HEK293 (cell line): Measurements from ENCODE around the gene PRKG1.

Experiments
- CTCF ChIA-PET: fragments of 350-600 bp; formaldehyde crosslinking; extraction: SDS; loops from one replicate; lab custom pipeline; 2021; ENCODE audit warnings: antibody characterized with exemption; lab: Yijun Ruan, JAX
- POLR2A ChIA-PET: fragments of 300-600 bp; formaldehyde crosslinking; extraction: SDS; loops from one replicate; lab custom pipeline; 2020; ENCODE audit warnings: antibody characterized with exemption, inconsistent platforms; lab: Yijun Ruan, JAX
- H3K27ac ChIP-seq: fragments of 200-500 bp; sonication (Bioruptor generic); 2 replicates; pipeline ENCODE4 v1.5.1; 2014; ENCODE audit warnings: low read depth, low read length, control low read depth, inconsistent platforms; ENCODE audit errors: extremely low read depth
- H3K36me3 ChIP-seq, 2 experiments: fragments of 200-500 bp in 1 of 2; sonication (Bioruptor generic) in 1 of 2; 1 replicate in 1 of 2; 2 replicates in 1 of 2; pipeline ENCODE4 v1.5.1; 2014 to 2017; ENCODE audit warnings: inconsistent platforms in 2 of 2, low read length in 2 of 2; ENCODE audit not compliant: control insufficient read depth in 2 of 2, insufficient read depth in 1 of 2
- H3K4me1 ChIP-seq: fragments of 200-500 bp; sonication (Bioruptor generic); 2 replicates; pipeline ENCODE4 v1.5.1; 2014; ENCODE audit warnings: mild to moderate bottlenecking, low read length, inconsistent platforms; ENCODE audit not compliant: control insufficient read depth, insufficient read depth
- H3K4me3 ChIP-seq: 2 replicates; pipeline ENCODE4 v1.5.1; 2011; ENCODE audit warnings: low read depth, mild to moderate bottlenecking, control low read depth, low read length, moderate library complexity
- H3K9me3 ChIP-seq: fragments of 200-500 bp; sonication (Bioruptor generic); 2 replicates; pipeline ENCODE4 v1.5.1; 2014; ENCODE audit warnings: low read depth, low read length, inconsistent platforms; ENCODE audit not compliant: control insufficient read depth, insufficient read depth
- AEBP2 ChIP-seq: fragments of 450-650 bp; formaldehyde crosslinking; IDR thresholded peaks from 2 replicates; pipeline ENCODE4 v1.5.1; 2016; ENCODE audit warnings: missing biosample characterization, missing genetic modification characterization, borderline replicate concordance
- CTCF ChIP-seq: fragments of 450-650 bp; formaldehyde crosslinking; IDR thresholded peaks from 2 replicates; pipeline ENCODE4 v1.5.1; 2016; ENCODE audit warnings: missing biosample characterization, missing genetic modification characterization
- GFI1B ChIP-seq: fragments of 450-650 bp; formaldehyde crosslinking; IDR thresholded peaks from 2 replicates; pipeline ENCODE4 v1.5.1; 2016; ENCODE audit warnings: missing biosample characterization, missing genetic modification characterization
- PRDM2 ChIP-seq: fragments of 450-650 bp; formaldehyde crosslinking; IDR thresholded peaks from 2 replicates; pipeline ENCODE4 v1.5.1; 2016; ENCODE audit warnings: missing biosample characterization, missing genetic modification characterization, borderline replicate concordance
- REPIN1 ChIP-seq: fragments of 450-650 bp; formaldehyde crosslinking; IDR thresholded peaks from 2 replicates; pipeline ENCODE4 v1.5.1; 2017; ENCODE audit warnings: missing biosample characterization, missing genetic modification characterization, low read depth
- SP3 ChIP-seq: fragments of 450-650 bp; formaldehyde crosslinking; IDR thresholded peaks from 2 replicates; pipeline ENCODE4 v1.5.1; 2016; ENCODE audit warnings: missing biosample characterization, missing genetic modification characterization
- ZFHX2 ChIP-seq: fragments of 450-650 bp; formaldehyde crosslinking; conservative IDR thresholded peaks from 2 replicates; pipeline ENCODE4 v1.5.1; 2016; ENCODE audit warnings: missing biosample characterization, missing genetic modification characterization
- ZNF132 ChIP-seq: fragments of 450-650 bp; formaldehyde crosslinking; IDR thresholded peaks from 2 replicates; pipeline ENCODE4 v1.5.1; 2017; ENCODE audit warnings: missing biosample characterization, missing genetic modification characterization, borderline replicate concordance
- ZNF239 ChIP-seq: fragments of 450-650 bp; formaldehyde crosslinking; IDR thresholded peaks from 2 replicates; pipeline ENCODE4 v1.5.1; 2016; ENCODE audit warnings: missing biosample characterization, missing genetic modification characterization
- ZNF266 ChIP-seq: fragments of 450-650 bp; formaldehyde crosslinking; IDR thresholded peaks from 2 replicates; pipeline ENCODE4 v1.5.1; 2016; ENCODE audit warnings: missing biosample characterization, missing genetic modification characterization, low read depth
- ZNF280D ChIP-seq: fragments of 450-650 bp; formaldehyde crosslinking; IDR thresholded peaks from 2 replicates; pipeline ENCODE4 v1.5.1; 2016; ENCODE audit warnings: missing biosample characterization, missing genetic modification characterization
- ZNF335 ChIP-seq: fragments of 450-650 bp; formaldehyde crosslinking; conservative IDR thresholded peaks from 2 replicates; pipeline ENCODE4 v1.5.1; 2016; ENCODE audit warnings: missing biosample characterization, missing genetic modification characterization
- ZNF341 ChIP-seq: fragments of 450-650 bp; formaldehyde crosslinking; IDR thresholded peaks from 2 replicates; pipeline ENCODE4; 2016; ENCODE audit warnings: low read depth, missing biosample characterization, missing genetic modification characterization
- ZNF394 ChIP-seq: fragments of 450-650 bp; formaldehyde crosslinking; IDR thresholded peaks from 2 replicates; pipeline ENCODE4 v1.5.1; 2016; ENCODE audit warnings: missing biosample characterization, missing genetic modification characterization, mild to moderate bottlenecking, moderate library complexity, borderline replicate concordance
- ZNF416 ChIP-seq: fragments of 450-650 bp; formaldehyde crosslinking; IDR thresholded peaks from 2 replicates; pipeline ENCODE4 v1.5.1; 2016; ENCODE audit warnings: missing biosample characterization, missing genetic modification characterization
- ZNF426 ChIP-seq: fragments of 450-650 bp; formaldehyde crosslinking; IDR thresholded peaks from 2 replicates; pipeline ENCODE4 v1.5.1; 2017; ENCODE audit warnings: missing biosample characterization, missing genetic modification characterization, mild to moderate bottlenecking, inconsistent platforms, moderate library complexity
- ZNF580 ChIP-seq: fragments of 450-650 bp; formaldehyde crosslinking; IDR thresholded peaks from 2 replicates; pipeline ENCODE4 v1.5.1; 2016; ENCODE audit warnings: missing biosample characterization, missing genetic modification characterization
- ZNF677 ChIP-seq: fragments of 450-650 bp; IDR thresholded peaks from 2 replicates; pipeline ENCODE4 v1.5.0; 2018; ENCODE audit warnings: missing biosample characterization, mild to moderate bottlenecking, missing genetic modification characterization, moderate library complexity
- TF ChIP-seq, protein P1 (sequence below): fragments of 450-650 bp; formaldehyde crosslinking; IDR thresholded peaks from 2 replicates; pipeline ENCODE4 v1.5.1; 2016; ENCODE audit warnings: missing biosample characterization, missing genetic modification characterization
- TF ChIP-seq, protein P2 (sequence below): fragments of 450-650 bp; formaldehyde crosslinking; IDR thresholded peaks from 2 replicates; pipeline ENCODE4 v1.5.1; 2016; ENCODE audit warnings: missing biosample characterization, missing genetic modification characterization

Gene PRKG1

DNA sequence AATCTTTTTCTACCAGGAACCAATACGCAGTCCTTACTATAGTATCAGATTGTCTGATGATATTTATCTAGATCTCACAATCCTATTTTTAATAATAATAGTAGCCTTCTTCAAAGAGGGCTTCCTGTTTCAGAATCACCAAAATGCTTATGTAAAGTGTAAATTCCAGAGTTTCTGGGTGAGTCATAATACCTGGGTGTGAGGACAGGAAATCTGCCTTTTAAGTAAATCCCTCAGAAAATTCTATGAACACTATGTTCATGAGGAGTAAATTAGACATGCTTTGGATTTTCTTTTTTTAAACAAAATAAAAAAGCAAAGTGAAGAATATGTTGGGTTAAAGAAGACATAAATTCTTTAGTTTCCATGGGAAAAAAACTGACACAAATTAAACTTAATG, 1260.3 kb downstream of the PRKG1 start (continued):
- no peak for TF ChIP-seq ZNF677 (tag by site-specific recombination)
- TF ChIP-seq ZNF416: no peak
- no peak for TF ChIP-seq SP3 (tag by site-specific recombination)
- no peak for TF ChIP-seq REPIN1 (tag by site-specific recombination)
- TF ChIP-seq GFI1B: no peak

GRCh38 chr10:52335665-52336064, 1261.4 kb downstream of the PRKG1 start:
- Histone ChIP-seq H3K9me3 (no peaks in the 10 kb centered on the region), H3K27ac (no peak overlapping the region), H3K4me1 (no peaks in the 10 kb centered on the region), H3K4me3 (no peak overlapping the region), H3K36me3 (no peaks in the 10 kb centered on the region)
- TF ChIP-seq AEBP2 (tag by site-specific recombination) (no peak), ZNF266 (tag by site-specific recombination) (no peak), ZNF132 (tag by site-specific recombination) (no peak), ZNF335 (no peak), ZNF239 (no peak), ZNF426 (tag by site-specific recombination) (no peak), ZFHX2 (no peak), ZNF580 (tag by site-specific recombination) (no peak), ZNF394 (tag by site-specific recombination) (no peak), ZNF280D (tag by site-specific recombination) (no peak), PRDM2 (tag by site-specific recombination) (no peak), ZNF341 (tag by site-specific recombination) (no peak), CTCF (no peak)
- TF ChIP-seq, protein P1, sequence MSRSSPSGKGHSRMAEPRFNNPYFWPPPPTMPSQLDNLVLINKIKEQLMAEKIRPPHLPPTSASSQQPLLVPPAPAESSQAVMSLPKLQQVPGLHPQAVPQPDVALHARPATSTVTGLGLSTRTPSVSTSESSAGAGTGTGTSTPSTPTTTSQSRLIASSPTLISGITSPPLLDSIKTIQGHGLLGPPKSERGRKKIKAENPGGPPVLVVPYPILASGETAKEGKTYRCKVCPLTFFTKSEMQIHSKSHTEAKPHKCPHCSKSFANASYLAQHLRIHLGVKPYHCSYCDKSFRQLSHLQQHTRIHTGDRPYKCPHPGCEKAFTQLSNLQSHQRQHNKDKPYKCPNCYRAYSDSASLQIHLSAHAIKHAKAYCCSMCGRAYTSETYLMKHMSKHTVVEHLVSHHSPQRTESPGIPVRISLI (tag by site-specific recombination): no peak
- TF ChIP-seq, protein P2, sequence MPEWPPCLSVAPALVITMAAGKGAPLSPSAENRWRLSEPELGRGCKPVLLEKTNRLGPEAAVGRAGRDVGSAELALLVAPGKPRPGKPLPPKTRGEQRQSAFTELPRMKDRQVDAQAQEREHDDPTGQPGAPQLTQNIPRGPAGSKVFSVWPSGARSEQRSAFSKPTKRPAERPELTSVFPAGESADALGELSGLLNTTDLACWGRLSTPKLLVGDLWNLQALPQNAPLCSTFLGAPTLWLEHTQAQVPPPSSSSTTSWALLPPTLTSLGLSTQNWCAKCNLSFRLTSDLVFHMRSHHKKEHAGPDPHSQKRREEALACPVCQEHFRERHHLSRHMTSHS (tag by site-specific recombination): no peak
- TF ChIP-seq, all 188 proteins: peak for 0
- CTCF ChIA-PET: interaction anchor here (0.6 to 1.0 kb wide), 2 partner anchors 96 to 140 kb away, joined by 3 read pairs; no protein-coding TSS in a partner anchor
- POLR2A ChIA-PET: no interaction called here
